Activated T-helper 1 cell treated with anti-CD3 and anti-CD28 coated beads, Interleukin-12 subunit alpha, Interleukin-12 subunit beta, Interleukin-2, Interleukin-4 antibody, amounts not matched to agents 30 ng/mL and 10 ng/mL and 1 ng/mL, durations not matched to agents 14 hours and 24 hours and 36 hours (primary cell): ENCODE results near the gene APOL6. TPM values are rescaled to one million over a fixed set of nuclear protein-coding genes. Genes with fewer than 3 reads are reported as not detected.
A peak's percentile ranks its signal among the peaks of the same experiment; 100 is the strongest.
"Not testable (repeated sequence)": the region's sequence is repeated elsewhere in the genome, so short reads cannot be mapped to it uniquely, and the experiment has no call there.

Experiments
- DNase-seq: peaks from one replicate; pipeline ENCODE4 v3.0.0; 2021; ENCODE audit warnings: low spot score
- H3K27ac Mint-ChIP-seq: one replicate; pipeline ENCODE4 v1.8.0; 2021; ENCODE audit warnings: mild to moderate bottlenecking, mixed read lengths
- H3K27me3 Mint-ChIP-seq: one replicate; pipeline ENCODE4 v1.8.0; 2022; ENCODE audit warnings: mild to moderate bottlenecking, moderate library complexity, mixed read lengths; ENCODE audit not compliant: insufficient read depth
- H3K36me3 Mint-ChIP-seq: one replicate; pipeline ENCODE4 v1.8.0; 2021; ENCODE audit warnings: low read depth, mixed read lengths
- H3K4me1 Mint-ChIP-seq: one replicate; pipeline ENCODE4 v1.8.0; 2021; ENCODE audit warnings: low read depth, mixed read lengths
- H3K4me3 Mint-ChIP-seq: one replicate; pipeline ENCODE4 v1.8.0; 2021; ENCODE audit warnings: mild to moderate bottlenecking, moderate library complexity, mixed read lengths
- H3K9me3 Mint-ChIP-seq: one replicate; pipeline ENCODE4 v1.8.0; 2021; ENCODE audit warnings: mixed read lengths
- intact Hi-C: fragments of 100-400 bp; cut with micrococcal nuclease; formaldehyde crosslinking; loops from one replicate; pipeline ENCODE4 v1.15.1; 2024
- total RNA-seq: library from RNA; stranded (reverse); gene quantifications from 2 replicates; pipeline ENCODE4 v1.2.3, GENCODE V29; 2022

The APOL6 gene
- total RNA-seq, 1 donor from 2014 or later: 27.3 TPM

DNA sequence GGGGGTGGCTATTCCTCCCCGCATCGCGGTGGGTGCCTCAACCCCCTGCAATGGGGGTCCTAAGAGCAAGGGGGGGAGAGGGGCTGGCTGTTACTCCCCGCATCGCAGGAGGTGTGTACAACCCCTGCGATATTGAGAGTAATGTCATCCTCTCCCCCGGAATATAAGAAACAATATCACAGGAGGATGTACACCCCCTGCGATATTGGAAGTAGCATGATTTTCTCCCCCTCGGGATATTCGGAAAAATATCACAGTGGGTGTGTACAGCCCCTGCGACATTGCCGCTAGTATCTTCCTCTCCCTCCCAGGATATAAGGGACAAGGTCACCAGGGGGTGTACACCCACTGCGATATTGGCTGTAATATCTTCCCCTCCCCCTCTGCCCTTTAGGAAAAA is 47.0 kb downstream of the APOL6 start:
- Mint-ChIP-seq H3K4me1 (no peaks in the 10 kb centered on the region), H3K27ac (no peak overlapping the region), H3K4me3 (no peak overlapping the region), H3K36me3 (no peaks in the 10 kb centered on the region), H3K9me3 (no peaks in the 10 kb centered on the region), H3K27me3 (no peaks in the 10 kb centered on the region)
- intact Hi-C loops: loop anchor here (5.0 kb wide), 2 partner anchors 33 to 63 kb away; no protein-coding TSS in a partner anchor
- DNase-seq: no peak

DNA sequence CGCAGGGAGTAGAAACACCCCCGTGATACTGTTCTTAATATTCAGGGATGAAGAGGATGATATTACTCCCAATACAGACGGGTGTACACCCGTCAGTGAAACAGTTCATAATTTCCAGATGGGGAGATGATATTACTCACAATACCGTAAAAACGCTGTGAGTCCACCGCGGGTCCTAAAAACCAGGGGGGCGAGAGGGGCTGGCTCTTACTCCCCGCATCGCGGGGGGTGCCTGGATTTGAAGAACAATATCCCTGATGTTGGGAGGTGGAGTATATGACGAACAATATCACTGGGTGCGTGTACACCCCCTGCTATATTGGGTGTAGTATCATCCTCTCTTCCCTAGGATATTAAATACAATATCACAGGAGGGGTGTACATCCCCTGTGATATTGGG is 48.9 kb downstream of the APOL6 start:
- Mint-ChIP-seq H3K36me3 (no peaks in the 10 kb centered on the region), H3K4me1 (no peaks in the 10 kb centered on the region), H3K27me3 (no peaks in the 10 kb centered on the region), H3K27ac (no peak overlapping the region), H3K9me3 (no peaks in the 10 kb centered on the region), H3K4me3 (no peak overlapping the region)
- intact Hi-C loops: loop anchor here (2.0 to 5.0 kb wide), 3 partner anchors 35 to 65 kb away; partner anchors contain the start of gene APOL6
- peak; percentile 40 for DNase-seq

DNA sequence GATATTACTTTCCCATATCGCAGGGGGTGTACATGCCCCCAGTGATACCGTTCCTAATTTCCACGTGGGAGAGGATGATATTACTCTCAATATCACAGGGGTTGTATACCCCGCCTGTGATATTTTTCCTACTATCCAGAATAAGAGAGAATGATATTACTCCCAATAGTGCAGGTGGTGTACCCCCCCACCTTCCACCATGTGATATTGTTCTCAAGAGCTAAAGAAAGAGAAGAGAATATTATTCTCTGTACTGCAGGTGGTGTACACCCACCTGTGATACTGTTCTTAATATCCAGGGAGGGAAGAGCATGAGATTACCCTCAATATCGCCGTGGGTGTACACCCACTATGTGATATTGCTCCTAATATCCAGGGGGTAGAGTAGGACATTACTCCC is 51.6 kb downstream of the APOL6 start:
- H3K27ac Mint-ChIP-seq, H3K9me3 Mint-ChIP-seq, H3K4me1 Mint-ChIP-seq, H3K4me3 Mint-ChIP-seq, H3K36me3 Mint-ChIP-seq, H3K27me3 Mint-ChIP-seq, DNase-seq: not testable (repeated sequence)
- intact Hi-C loops: loop anchor here (5.0 kb wide), 2 partner anchors 38 to 68 kb away; no protein-coding TSS in a partner anchor

DNA sequence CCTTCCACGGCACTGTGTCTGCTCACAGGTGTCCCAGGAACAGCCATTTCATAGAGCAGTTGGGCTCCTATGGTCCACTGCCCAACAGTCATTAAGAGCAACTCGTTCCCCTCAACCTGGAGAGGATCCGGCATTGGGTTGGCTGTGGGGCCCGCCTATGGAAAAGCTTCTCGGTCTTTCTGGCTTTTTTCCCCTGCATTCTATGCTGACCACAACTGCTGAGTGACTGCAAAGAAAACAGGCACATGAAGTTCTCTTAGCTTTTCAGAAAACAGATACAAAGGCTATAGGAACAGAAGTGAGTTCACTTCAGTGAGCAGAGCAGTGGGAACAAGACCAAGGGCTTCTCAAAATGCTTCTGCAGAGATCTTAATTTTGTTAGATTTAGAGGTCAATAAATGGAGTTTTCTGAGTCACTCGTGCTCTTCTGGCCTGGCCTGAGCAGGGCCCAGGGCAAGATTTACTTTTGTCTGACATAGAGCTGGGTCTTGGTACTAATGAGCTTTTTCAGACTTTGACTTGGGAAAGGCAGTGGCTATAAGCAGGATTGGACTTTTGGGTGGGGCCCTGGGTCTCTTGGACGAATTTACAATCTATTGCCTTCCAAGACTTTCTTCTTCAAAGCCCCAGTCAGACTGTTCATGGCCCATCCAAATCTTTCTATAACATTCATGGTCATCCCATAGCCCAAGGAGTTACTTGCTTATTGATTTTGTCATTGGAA is 55.8 kb downstream of the APOL6 start:
- Mint-ChIP-seq H3K36me3 (no peaks in the 10 kb centered on the region), H3K27ac (no peak overlapping the region), H3K4me1 (no peaks in the 10 kb centered on the region), H3K4me3 (no peak overlapping the region), H3K9me3 (no peaks in the 10 kb centered on the region), H3K27me3 (no peaks in the 10 kb centered on the region)
- intact Hi-C loops: no loop called here
- no peak for DNase-seq

DNA sequence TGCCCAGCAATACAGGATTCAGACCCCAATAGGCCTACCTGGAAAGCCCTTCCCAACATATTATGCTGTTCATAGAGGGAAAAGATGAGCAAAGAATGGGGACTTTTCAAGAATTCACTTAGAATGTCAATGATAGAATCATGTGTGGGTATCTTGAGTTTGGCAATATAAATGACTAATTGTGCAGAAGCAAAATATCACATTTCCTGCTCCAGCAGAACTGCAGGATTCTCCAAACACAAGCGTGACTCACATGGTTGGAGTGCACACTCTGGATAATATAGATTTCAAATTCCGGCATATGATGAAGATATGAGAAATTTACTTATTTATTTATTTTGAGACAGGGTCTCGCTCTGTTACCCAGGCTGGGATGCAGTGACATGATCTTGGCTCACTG is 56.9 kb downstream of the APOL6 start:
- Mint-ChIP-seq H3K4me1 (no peaks in the 10 kb centered on the region), H3K4me3 (no peak overlapping the region), H3K9me3 (no peaks in the 10 kb centered on the region), H3K27me3 (peaks cover 3% of the 10 kb centered on the region), H3K27ac (no peak overlapping the region), H3K36me3 (no peaks in the 10 kb centered on the region)
- DNase-seq: no peak
- intact Hi-C loops: no loop called here

DNA sequence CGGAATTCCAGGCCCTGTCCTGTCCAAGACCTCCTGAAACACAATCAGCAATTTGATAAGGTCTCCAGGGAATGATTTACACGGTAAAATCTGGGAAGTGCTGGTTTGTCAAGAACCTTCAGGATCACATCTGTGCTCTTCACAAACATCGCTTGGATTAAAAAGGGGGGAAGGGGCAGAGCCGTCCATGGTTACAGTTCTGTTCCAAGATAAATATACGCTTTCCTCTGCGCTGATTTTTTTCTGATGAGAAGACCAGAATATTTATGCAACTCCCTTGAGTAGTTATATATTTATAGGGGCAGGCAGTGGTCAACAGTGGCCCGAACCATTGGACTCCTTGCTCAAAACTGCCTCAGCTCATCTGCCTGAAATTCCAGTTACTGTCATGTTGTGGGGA is 60.2 kb downstream of the APOL6 start:
- intact Hi-C loops: no loop called here
- Mint-ChIP-seq H3K27me3 (peaks cover 5% of the 10 kb centered on the region), H3K9me3 (peaks cover 7% of the 10 kb centered on the region)

DNA sequence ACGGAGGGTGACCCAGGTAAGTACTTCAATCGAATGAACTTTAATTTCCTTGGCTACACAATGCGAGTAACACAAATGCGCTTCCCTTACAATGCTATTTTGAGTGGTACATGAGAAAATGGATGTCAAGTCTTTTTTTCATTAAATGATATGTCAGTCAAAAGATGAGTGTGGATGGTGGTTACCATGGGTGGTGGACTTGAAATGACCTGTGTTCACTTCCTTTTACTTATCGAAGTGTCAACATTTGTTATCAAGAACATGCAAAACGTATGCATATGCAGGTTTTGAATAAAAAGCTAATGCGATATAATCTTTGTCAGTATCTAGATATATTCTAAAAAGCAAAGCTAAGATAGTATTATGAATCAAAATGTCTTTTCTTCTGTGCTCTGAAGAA is 60.7 kb downstream of the APOL6 start:
- no peaks in the 10 kb centered on the region for H3K36me3 Mint-ChIP-seq
- H3K9me3 Mint-ChIP-seq: peaks cover 7% of the 10 kb centered on the region
- no peak overlapping the region for H3K27ac Mint-ChIP-seq
- intact Hi-C loops: no loop called here
- H3K27me3 Mint-ChIP-seq: peaks cover 5% of the 10 kb centered on the region
- H3K4me1 Mint-ChIP-seq: no peaks in the 10 kb centered on the region
- DNase-seq: no peak
- H3K4me3 Mint-ChIP-seq: no peak overlapping the region

More for the DNA sequence above, 60.2 kb downstream of the APOL6 start:
- no peak for DNase-seq
- H3K27ac Mint-ChIP-seq: no peak overlapping the region
- H3K4me3 Mint-ChIP-seq: no peak overlapping the region
- no peaks in the 10 kb centered on the region for H3K36me3 Mint-ChIP-seq
- H3K4me1 Mint-ChIP-seq: no peaks in the 10 kb centered on the region

DNA sequence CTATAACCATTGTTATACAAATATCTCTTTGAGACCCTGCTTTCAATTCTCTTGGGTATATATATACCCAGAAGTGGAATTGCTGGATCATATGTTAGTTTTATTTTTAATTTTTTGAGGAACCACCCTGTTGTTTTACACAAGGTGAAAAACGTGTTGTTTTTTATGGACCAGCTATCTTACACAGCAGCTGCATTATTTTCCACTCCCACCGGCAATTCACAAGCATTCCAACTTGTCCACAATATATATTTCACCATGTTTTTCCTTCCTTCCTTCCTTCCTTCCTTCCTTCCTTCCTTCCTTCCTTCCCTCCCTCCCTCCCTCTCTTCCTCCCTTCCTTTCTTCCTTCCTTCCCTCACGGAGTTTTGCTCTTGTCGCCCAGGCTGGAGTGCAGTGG is 63.1 kb downstream of the APOL6 start:
- DNase-seq: no peak
- no peak overlapping the region for H3K4me3 Mint-ChIP-seq
- H3K36me3 Mint-ChIP-seq: no peaks in the 10 kb centered on the region
- no peaks in the 10 kb centered on the region for H3K4me1 Mint-ChIP-seq
- H3K27me3 Mint-ChIP-seq: peaks cover 6% of the 10 kb centered on the region
- peaks cover 7% of the 10 kb centered on the region for H3K9me3 Mint-ChIP-seq
- H3K27ac Mint-ChIP-seq: no peak overlapping the region
- intact Hi-C loops: no loop called here

DNA sequence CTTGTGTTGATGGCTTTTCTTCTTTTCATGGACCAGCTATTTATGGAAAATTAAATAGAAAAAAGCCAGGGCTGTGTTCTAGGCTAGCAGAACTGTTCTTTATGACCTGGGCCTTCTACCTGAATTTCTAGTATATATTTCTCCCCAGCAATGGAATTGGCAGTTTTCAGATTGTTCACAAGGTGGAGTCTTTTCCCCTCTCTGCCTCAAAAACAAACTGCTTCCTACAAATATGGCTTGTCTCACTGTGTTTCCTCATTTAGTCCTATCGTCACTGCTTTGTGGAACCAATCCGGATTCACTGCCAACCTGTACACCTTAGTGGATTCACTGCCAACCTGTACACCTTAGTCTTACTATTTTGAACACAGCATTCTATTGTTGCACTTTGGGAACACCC is 64.4 kb downstream of the APOL6 start:
- peaks cover 6% of the 10 kb centered on the region for H3K27me3 Mint-ChIP-seq
- no peak overlapping the region for H3K4me3 Mint-ChIP-seq
- H3K9me3 Mint-ChIP-seq: peaks cover 7% of the 10 kb centered on the region
- no peak overlapping the region for H3K27ac Mint-ChIP-seq
- intact Hi-C loops: no loop called here
- H3K36me3 Mint-ChIP-seq: no peaks in the 10 kb centered on the region
- H3K4me1 Mint-ChIP-seq: no peaks in the 10 kb centered on the region
- DNase-seq: no peak

DNA sequence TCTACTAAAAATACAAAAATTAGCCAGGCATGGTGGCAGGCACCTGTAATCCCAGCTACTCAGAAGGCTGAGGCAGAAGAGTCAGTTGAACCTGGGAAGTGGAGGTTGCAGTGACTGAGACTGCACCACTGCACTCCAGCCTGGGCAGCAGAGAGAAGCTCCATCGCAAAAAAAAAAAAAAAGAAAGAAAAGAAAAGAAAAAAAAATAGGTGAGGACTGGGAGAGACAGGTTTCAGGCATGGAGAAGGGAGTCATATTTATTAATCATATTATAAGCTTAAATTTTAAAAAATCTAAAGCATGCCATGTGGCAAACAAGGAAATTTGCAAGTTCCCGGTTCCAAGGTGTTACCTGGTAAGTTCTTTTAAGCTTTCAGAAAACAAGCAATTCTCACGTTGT is 69.3 kb downstream of the APOL6 start, which contains the start of gene APOL5:
TSS of gene APOL5 (plus strand) at position 301 of the 400 bp plus-strand sequence. CDS start at position 301, 0 bp downstream.
- peaks cover 6% of the 10 kb centered on the region for H3K9me3 Mint-ChIP-seq
- no peak within 1 kb of the TSS for H3K27ac Mint-ChIP-seq
- no peak for DNase-seq
- intact Hi-C loops: no loop called here
- H3K4me3 Mint-ChIP-seq: no peak within 1 kb of the TSS
- H3K27me3 Mint-ChIP-seq: peaks cover 4% of the 10 kb centered on the region
- no peaks in the 10 kb centered on the region for H3K36me3 Mint-ChIP-seq
- H3K4me1 Mint-ChIP-seq: no peaks in the 10 kb centered on the region

Other genes with a start within 250 kb of the APOL6 start
- 297 and 307 TPM in 2 replicates for gene MCM5, start 248.3 kb upstream of the APOL6 start, total RNA-seq
- gene RASD2, start 107.6 kb upstream of the APOL6 start, total RNA-seq: not detected in 2 replicates
- 5.3 and 5.7 TPM in 2 replicates for gene MB, start 31.1 kb upstream of the APOL6 start, total RNA-seq
- gene APOL5, start 69.4 kb downstream of the APOL6 start, total RNA-seq: not detected in 2 replicates